ENCODE data around the gene STXBP1.

STXBP1 gene

DNA sequence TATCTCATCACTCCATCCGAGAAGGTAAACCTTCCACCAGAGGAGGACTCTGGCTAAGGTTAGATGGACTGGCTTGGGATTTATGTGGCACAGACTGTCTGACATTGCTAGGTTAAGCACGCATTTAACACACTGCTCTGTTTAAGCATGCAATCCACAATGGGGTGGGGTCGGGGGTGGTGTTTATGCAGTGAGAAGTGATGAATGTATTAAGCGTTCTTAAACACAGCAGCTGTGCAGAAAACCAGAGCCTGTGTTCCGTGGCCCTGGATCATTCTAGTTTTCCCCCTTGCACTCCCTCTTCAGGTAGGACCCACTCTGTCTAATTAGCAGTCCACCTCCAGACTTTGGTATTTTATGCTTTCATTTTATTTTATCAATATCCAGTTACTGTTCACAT is 46.4 kb downstream of the STXBP1 start:
- DNase-seq (ENCODE audit: low read depth), result no peak

GRCh38 chr9:127660886-127661741 is 49.0 kb downstream of the STXBP1 start:
- no peak for DNase-seq (ENCODE audit: low read depth)

- DNase-seq (ENCODE audit: low read depth), result no peak
Observed at GRCh38 chr9:127662617-127663016, 50.5 kb downstream of the STXBP1 start.

DNA sequence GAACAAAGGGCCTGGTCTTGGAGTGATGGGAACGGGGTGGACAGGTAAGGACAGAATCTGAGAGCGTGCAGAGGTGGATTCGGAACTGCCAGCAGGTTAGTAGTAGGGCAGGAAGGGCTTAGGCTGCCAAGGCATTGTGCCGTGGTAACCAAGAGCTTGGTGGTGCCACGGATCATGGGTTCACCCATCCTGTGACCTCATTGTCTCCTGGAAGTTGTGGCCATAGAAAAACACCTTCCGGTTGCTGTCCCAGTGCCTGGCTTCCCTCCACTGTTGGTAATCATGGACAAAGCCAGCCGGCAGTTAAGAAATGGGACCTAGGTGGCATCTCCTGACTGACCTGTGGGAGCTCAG is 52.2 kb downstream of the STXBP1 start:
- no peak for DNase-seq (ENCODE audit: low read depth)

GRCh38 chr9:127664678-127665507 is 52.8 kb downstream of the STXBP1 start:
- DNase-seq (ENCODE audit: low read depth), result no peak

GRCh38 chr9:127667127-127667844 is 55.2 kb downstream of the STXBP1 start:
- DNase-seq (ENCODE audit: low read depth), result no peak

- DNase-seq (ENCODE audit: low read depth), result no peak
Observed at GRCh38 chr9:127667906-127668305, 55.8 kb downstream of the STXBP1 start.

GRCh38 chr9:127673234-127673633 is 61.2 kb downstream of the STXBP1 start:
- DNase-seq (ENCODE audit: low read depth), result no peak

GRCh38 chr9:127676638-127677037 is 64.6 kb downstream of the STXBP1 start:
- no peak for DNase-seq (ENCODE audit: low read depth)

DNA sequence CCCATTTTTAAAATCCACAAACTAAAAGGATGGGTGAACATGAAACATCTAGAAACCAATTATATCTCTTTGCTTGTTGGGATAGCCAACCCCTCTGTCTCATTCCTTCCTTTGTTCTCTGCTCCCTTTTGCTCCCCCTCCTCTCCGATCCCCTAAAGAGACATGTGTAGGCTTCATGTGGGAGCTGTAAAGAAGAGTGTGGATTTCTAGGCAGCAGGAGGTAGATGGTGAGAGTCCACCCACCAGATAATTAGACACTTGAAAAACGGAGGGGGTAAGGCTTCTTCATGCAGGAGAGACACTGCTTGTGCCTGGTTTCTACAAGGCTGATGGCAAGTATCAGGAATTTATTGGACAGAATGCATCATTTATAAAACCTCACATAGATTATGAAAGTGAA is 67.4 kb downstream of the STXBP1 start:
- DNase-seq (ENCODE audit: low read depth), result no peak

DNA sequence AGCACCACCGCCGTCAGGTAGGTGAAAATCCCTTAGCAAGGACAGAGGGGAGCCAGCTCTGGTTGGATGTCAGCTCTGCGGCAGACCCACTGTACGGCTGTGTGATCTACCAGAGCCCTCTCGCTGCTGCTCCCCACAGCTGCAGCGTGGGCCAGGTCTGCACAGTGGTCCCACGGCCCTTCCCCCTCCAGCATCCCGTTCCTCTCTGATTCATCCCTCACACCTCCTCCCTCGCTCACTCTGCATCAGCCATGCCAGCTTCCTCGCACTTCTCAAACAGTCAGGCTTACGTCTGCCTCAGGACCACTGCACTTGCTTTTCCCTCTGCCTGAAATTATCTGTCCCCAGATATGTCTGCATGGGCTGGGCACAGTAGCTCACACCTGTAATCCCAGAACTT is 68.1 kb downstream of the STXBP1 start:
- DNase-seq (ENCODE audit: low read depth), result no peak

DNA sequence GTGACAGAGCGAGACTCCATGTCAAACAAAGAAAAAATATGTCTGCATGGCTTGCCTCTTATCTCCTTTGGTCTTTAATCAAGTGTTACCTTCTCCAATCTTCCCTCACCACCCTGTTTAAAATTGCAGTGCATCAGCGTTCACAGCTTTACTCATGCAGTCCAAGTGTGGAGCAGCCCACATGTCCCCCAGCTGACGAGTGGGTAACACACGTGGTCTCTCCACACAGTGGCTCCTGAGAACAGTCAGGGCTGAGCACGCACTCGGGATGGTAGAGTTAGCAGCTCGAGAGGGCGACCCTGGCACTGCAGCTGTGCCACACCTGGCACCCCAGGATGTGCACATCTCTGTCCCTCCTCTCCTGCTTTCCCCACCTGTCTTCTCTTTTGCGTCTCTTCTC is 68.8 kb downstream of the STXBP1 start:
- no peak for DNase-seq (ENCODE audit: low read depth)

DNA sequence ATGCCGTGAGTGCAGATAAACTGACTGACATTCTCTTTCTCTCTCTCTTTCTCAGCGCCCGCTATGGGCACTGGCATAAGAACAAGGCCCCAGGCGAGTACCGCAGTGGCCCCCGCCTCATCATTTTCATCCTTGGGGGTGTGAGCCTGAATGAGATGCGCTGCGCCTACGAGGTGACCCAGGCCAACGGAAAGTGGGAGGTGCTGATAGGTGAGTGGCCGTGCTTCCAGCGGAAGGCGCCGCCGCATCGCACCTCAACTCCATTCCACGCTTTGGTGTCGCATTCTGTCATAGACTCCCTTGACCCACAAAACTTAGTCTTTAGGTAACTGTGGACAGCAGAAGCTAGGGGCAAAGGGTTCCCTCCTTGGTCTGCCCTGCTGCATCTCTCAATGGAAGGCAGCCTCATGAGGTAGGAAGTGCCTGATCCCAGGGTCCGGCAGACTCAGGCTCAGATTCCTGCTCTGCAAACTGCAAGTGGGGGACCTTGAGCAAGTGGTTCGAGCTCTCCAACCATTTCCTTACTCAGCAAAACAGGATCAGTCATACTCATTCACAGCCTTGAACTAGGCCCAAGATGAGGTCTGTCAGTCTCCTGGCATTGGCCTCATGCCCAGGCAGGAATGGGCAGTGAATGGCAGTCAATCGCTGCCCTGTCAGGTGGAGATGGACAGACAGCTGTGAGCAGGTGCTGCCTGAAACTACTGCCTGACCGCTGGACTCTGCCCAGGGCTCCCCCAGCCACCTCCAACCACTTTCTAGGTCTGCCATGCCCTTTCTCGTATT is 70.5 kb downstream of the STXBP1 start:
- no peak for DNase-seq (ENCODE audit: low read depth)

- DNase-seq (ENCODE audit: low read depth), result no peak
Observed at GRCh38 chr9:127683723-127684122, 71.6 kb downstream of the STXBP1 start.

GRCh38 chr9:127684576-127684975 is 72.5 kb downstream of the STXBP1 start:
- DNase-seq (ENCODE audit: low read depth), result peak; percentile 32

GRCh38 chr9:127686461-127687393 is 74.7 kb downstream of the STXBP1 start:
- no peak for DNase-seq (ENCODE audit: low read depth)

- DNase-seq (ENCODE audit: low read depth), result no peak
Observed at GRCh38 chr9:127689329-127690000, 77.4 kb downstream of the STXBP1 start.

- DNase-seq (ENCODE audit: low read depth), result no peak
Observed at GRCh38 chr9:127690735-127691134, 78.7 kb downstream of the STXBP1 start.

- no peak for DNase-seq (ENCODE audit: low read depth)
Observed at GRCh38 chr9:127692071-127692470, 80.0 kb downstream of the STXBP1 start.

- no peak for DNase-seq (ENCODE audit: low read depth)
Observed at GRCh38 chr9:127693143-127693542, 81.1 kb downstream of the STXBP1 start.

Measured in HS-5 (cell line).